Amygdala (tissue), 56 donors: ENCODE data around the gene CNGA3.
A peak's percentile ranks its signal among the peaks of the same experiment; 100 is the strongest.
"Not testable (repeated sequence)": the region's sequence is repeated elsewhere in the genome, so short reads cannot be mapped to it uniquely, and the experiment has no call there.

Experiments
- DNase-seq, 56 donors: peaks; one replicate each; lab custom pipeline; 2025; lab: John Stamatoyannopoulos, UW

Gene CNGA3

DNA sequence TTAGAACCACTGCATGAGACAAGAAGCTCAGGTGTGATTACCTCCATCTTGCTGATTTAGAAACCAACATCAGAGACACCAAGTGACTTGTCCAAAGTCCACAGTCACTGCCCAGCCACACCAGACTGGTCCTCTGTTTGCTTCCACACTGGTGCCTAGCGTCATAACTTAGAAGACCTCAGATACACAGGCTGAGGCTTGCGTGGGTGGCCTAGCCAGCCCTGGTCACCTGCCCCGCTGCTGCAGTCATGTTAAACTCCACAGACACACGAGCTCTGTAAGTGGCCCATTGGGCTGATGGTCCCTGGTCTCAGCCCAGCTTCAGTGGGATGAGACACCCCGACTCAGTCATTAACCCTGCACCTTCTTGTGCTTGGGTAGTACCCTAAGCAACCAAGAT, 47.1 kb downstream of the CNGA3 start:
- DNase-seq = no peak

DNA sequence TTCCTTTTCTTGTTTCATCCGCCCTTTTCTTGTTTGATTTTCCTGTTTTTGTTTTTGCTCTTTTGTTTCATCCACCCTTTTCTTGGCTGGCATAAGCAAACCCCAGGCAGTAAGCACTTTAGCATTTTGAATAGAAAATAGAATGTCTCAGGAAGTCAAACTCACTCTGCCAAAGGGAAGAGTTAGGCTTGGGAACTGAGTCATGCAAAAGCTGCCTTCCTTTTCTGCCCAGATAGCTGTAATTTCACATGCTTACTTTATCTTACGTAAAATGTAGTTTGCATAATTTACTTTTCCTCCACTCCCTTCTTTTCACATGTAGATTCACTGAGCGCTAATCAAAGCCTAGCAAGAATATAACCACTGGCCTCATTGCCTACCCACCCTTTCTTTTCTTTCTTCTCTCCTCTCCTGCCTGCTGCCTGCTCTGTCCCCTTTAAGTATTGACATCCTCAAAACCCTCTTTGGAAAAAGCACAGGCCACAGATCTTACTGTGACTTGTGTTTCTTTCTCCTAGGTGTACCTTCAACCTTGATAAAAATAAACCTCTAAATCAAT, 48.4 kb downstream of the CNGA3 start:
- no peak for DNase-seq

DNA sequence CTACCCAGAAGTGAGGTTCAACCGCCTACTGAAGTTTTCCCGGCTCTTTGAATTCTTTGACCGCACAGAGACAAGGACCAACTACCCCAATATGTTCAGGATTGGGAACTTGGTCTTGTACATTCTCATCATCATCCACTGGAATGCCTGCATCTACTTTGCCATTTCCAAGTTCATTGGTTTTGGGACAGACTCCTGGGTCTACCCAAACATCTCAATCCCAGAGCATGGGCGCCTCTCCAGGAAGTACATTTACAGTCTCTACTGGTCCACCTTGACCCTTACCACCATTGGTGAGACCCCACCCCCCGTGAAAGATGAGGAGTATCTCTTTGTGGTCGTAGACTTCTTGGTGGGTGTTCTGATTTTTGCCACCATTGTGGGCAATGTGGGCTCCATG, 49.7 kb downstream of the CNGA3 start:
- no peak for DNase-seq

- DNase-seq = no peak
Observed at GRCh38 chr2:98396745-98397355, 50.6 kb downstream of the CNGA3 start.

DNA sequence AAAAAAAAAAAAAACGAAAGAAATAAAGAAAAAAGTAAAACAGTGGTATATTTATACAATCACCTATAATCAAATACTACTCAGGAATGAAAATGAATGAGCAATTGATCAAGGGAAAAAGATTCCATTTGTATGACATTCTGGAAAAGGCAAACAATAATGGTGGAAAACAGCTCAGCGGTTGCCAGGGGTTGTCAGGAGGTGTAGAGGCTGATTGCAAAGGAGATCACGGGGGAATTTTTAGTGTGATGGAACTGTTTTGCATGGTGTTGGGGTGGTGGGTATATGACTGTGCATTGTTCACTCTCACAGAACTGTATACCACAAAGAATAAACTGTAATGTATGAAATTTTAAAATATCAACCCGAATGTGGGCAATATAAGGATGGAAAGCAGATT, 52.9 kb downstream of the CNGA3 start:
- DNase-seq = no peak

- DNase-seq = no peak
Observed at GRCh38 chr2:98403878-98404277, 57.6 kb downstream of the CNGA3 start.

DNA sequence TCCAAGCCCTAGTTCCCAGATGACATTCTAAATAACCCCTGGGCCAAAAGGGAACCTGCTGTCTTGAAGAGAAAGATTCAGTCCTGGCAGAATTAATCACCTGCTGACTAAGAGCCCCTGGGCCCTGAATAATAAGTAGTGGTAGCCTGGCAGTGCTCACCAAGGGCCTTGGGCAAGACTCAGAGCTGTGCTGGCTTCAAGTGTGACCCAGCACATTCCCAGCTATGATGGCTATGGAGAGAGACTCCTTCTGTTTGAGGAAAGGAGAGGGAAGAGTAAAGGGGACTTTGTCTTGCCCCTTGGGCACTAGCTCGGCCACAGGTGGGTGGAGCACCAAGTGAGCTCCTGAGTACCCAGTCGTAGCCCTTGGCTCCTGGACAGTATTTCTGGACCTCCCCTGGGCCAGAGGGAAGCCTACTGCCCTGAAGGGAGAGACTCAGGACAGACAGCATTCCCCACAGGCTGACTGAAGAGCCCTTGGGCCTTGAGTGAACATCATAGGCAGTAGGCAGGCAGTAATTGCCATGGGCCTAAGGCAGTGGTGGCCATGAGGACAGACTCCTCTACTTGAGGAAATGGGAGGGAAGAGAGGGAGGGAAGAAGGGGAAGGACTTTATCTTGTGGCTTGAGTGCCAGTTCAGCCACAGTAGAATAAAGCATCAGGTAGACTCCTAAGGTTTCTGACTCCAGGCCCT, 58.4 kb downstream of the CNGA3 start:
- DNase-seq = no peak

GRCh38 chr2:98405301-98405700, 59.0 kb downstream of the CNGA3 start:
- no peak for DNase-seq

- DNase-seq = no peak
Observed at GRCh38 chr2:98408155-98408554, 61.9 kb downstream of the CNGA3 start.

GRCh38 chr2:98412751-98413458, 66.6 kb downstream of the CNGA3 start:
- DNase-seq = peak in 15 of 56 donors; percentile 2 to 53 (median 13)

GRCh38 chr2:98414246-98414645, 68.0 kb downstream of the CNGA3 start:
- not testable (repeated sequence) for DNase-seq

- not testable (repeated sequence) for DNase-seq
Observed at GRCh38 chr2:98415719-98416248, 69.5 kb downstream of the CNGA3 start.

DNA sequence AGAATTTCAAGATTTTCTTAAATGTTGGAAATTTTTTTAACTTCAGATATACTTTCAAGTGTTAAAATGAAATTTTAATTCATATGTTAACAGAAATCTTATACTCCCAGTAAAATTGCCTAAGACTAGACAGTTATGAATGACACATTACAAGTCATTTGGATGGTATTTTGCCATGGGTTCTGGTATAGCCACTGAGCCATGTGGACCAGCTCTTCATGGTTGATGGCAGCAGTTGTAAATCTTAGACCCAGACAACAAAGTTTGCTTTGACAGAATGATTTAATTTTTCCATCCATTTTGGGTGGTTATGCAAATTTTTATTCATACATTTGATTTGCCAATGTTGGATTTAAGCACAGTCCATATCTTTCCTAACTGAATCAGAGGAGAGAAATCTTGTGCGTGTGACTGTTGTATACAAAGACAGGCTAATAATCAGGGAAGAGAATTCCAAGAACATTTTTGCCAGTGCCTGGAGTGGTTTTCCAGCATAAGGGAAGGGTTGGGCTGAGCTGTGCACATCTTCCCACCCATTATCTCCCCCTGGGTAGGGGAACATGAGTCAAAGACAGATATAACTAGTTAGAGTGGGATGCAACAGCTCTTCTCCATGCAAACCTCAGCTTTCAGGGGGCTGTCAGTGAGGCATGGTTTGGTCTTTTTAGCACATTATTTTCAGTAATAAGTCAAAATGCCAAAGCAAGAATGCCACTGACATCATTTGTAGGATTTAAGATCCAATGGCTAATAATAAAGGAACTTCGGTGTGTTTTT, 70.3 kb downstream of the CNGA3 start:
- no peak for DNase-seq

DNA sequence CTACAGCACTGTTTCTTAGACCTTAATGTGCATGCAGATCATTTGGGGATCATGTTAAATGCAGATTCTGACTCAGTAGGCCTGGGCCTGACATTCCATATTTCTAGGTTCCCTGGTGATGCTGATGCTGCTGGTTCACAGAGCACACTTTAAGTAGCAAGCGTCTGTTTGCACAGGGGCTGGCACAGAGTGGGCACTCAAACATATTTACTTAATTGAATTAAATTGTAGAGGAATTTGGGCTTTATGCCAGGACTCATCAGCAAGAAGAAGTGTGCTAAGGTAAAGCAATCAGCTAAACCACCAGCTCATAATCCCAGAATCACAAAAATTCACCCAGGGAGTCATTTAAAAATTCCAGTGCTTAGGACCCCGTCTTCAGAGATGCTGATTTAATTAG, 73.3 kb downstream of the CNGA3 start:
- no peak for DNase-seq

DNA sequence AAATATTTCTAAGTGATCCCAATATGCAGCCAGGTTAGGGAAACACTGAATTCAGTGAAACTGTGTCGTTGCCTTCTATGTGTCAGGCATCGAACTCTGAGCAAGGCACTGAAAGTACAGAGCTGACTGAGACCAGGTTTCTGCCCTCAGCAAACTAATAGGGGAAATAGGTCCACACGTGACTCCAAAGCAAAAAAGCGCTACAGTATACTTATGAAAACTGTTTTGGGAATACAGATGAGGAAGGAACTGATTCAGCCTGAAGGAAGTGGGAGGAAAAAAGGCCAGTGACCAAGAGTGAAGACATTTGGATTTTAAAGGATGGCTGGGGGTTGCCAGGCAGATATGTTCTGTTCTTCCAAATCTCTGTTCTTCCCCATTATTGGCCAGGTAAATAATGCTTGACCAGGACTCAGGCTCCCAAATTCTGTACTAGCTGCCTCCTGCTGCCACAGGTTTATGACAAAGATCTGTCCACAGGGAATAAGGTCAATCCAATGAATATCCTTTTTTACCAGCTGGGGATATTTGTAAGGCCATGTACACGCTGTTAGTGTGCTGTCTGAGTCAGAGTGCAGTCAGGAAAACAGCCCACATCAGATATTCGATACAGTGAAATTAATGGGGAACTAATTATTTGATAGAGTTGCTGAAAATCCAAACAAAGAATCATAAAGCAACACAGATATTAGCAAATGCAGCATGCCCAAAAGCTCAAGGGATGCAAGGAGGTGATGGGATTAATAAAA, 73.9 kb downstream of the CNGA3 start:
- DNase-seq = no peak

DNA sequence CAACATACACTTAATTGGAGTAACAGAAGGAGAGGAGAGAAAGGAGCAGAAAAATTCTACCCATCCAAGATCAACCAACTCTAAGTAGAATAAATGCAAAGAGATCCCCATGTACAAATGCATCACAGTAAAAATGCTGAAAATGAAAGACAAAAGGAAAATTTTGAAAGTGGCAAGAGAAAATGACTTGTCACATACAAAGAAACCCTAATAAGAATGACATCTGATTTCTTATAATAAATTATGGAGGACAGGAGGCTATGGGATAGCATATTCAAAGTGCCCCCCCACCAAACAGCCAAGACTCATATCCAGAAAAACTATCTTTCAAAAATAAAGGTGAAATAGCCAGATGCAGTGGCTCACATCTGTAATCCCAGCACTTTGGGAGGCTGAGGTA, 76.2 kb downstream of the CNGA3 start:
- DNase-seq = no peak

DNA sequence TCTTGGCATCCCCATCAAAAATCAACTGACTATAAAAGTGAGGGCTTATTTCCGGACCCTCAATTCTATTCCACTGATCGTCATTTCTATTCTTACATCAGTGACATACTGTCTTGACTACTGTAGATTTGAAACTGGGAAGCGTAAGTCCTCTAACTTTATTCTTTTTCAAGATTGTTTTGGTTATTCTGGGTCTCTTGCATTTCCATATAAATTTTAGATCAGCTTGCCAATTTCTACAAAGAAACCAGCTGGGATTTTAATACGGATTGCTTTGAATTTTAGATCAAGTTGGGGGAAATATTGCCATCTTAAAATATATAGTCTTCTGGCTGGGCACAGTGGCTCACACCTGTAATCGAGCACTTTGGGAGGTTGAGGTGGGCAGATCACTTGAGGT, 80.5 kb downstream of the CNGA3 start:
- DNase-seq = no peak

GRCh38 chr2:98432145-98432544, 85.9 kb downstream of the CNGA3 start:
- DNase-seq = no peak

GRCh38 chr2:98433363-98433964, 87.2 kb downstream of the CNGA3 start:
- DNase-seq = no peak
